ENCODE results near the gene MAT1A. TPM values are rescaled to one million over a fixed set of nuclear protein-coding genes. Genes with fewer than 3 reads are reported as not detected.

Gene MAT1A
- total and polyA plus RNA-seq, 2 donors from 2014 or later: 1.1 to 2.9 TPM

GRCh38 chr10:80296942-80297341 lies 7.5 kb upstream of the MAT1A start:
- H3K9me3 ChIP-seq (ENCODE audit: control insufficient read depth in 2 of 3, insufficient read depth in 1 of 3, low read length in 3 of 3): peaks cover 0 to 4% (median 2%) of the 10 kb centered on the region in 3 donors
- intact Hi-C loops (cut with DNase I): no loop called here

GRCh38 chr10:80292607-80293239 lies 3.3 kb upstream of the MAT1A start:
- H3K27me3 ChIP-seq (ENCODE audit: control insufficient read depth, insufficient read depth, low read length): no peaks in the 10 kb centered on the region
- no peak for TF ChIP-seq CTCF (IDR thresholded peaks at IDR 0.05; ENCODE audit: borderline replicate concordance, extremely low read depth, insufficient read depth)
- H3K27ac ChIP-seq (ENCODE audit: low read depth in 2 of 2, low read length in 2 of 2): no peak overlapping the region
- H3K9me3 ChIP-seq (ENCODE audit: control insufficient read depth in 2 of 3, insufficient read depth in 1 of 3, low read length in 3 of 3): peaks cover 0 to 4% (median 0%) of the 10 kb centered on the region in 3 donors
- H3K4me1 ChIP-seq (ENCODE audit: control insufficient read depth in 2 of 3, insufficient read depth in 2 of 3, low read depth in 1 of 3, low read length in 3 of 3): peaks cover 0 to 5% (median 2%) of the 10 kb centered on the region in 3 donors
- intact Hi-C loops (cut with DNase I): no loop called here
- no peak for FAIRE-seq
- no peak overlapping the region for H3K4me3 ChIP-seq (ENCODE audit: low read length in 3 of 3)
- H3K9ac ChIP-seq (ENCODE audit: low read length in 3 of 3): no peak overlapping the region
- H3K36me3 ChIP-seq (ENCODE audit: control insufficient read depth in 2 of 3, insufficient read depth in 3 of 3, low read length in 3 of 3): no peaks in the 10 kb centered on the region
- DNase-seq: peak in 1 of 5 donors; percentile 4

More at GRCh38 chr10:80296942-80297341, 7.5 kb upstream of the MAT1A start:
- no peak overlapping the region for H3K4me3 ChIP-seq (ENCODE audit: low read length in 3 of 3)
- no peak for TF ChIP-seq CTCF (IDR thresholded peaks at IDR 0.05; ENCODE audit: borderline replicate concordance, extremely low read depth, insufficient read depth)
- peaks cover 0 to 2% (median 0%) of the 10 kb centered on the region in 3 donors for H3K4me1 ChIP-seq (ENCODE audit: control insufficient read depth in 2 of 3, insufficient read depth in 2 of 3, low read depth in 1 of 3, low read length in 3 of 3)
- no peak overlapping the region for H3K27ac ChIP-seq (ENCODE audit: low read depth in 2 of 2, low read length in 2 of 2)
- DNase-seq (no peak), FAIRE-seq (no peak)
- no peak overlapping the region for H3K9ac ChIP-seq (ENCODE audit: low read length in 3 of 3)
- no peaks in the 10 kb centered on the region for H3K27me3 ChIP-seq (ENCODE audit: control insufficient read depth, insufficient read depth, low read length)
- H3K36me3 ChIP-seq (ENCODE audit: control insufficient read depth in 2 of 3, insufficient read depth in 3 of 3, low read length in 3 of 3): no peaks in the 10 kb centered on the region

- Histone ChIP-seq H3K4me3 (ENCODE audit: low read length in 3 of 3) (no peak overlapping the region), H3K9ac (ENCODE audit: low read length in 3 of 3) (peak overlapping the region in 1 of 3 donors; percentile 1), H3K9me3 (ENCODE audit: control insufficient read depth in 2 of 3, insufficient read depth in 1 of 3, low read length in 3 of 3) (no peaks in the 10 kb centered on the region), H3K27me3 (ENCODE audit: control insufficient read depth, insufficient read depth, low read length) (no peaks in the 10 kb centered on the region), H3K27ac (ENCODE audit: low read depth in 2 of 2, low read length in 2 of 2) (peak overlapping the region in 1 of 2 donors; percentile 3), H3K36me3 (ENCODE audit: control insufficient read depth in 2 of 3, insufficient read depth in 3 of 3, low read length in 3 of 3) (no peaks in the 10 kb centered on the region), H3K4me1 (ENCODE audit: control insufficient read depth in 2 of 3, insufficient read depth in 2 of 3, low read depth in 1 of 3, low read length in 3 of 3) (peaks cover 0 to 5% (median 2%) of the 10 kb centered on the region in 3 donors)
- TF ChIP-seq CTCF (IDR thresholded peaks at IDR 0.05; ENCODE audit: borderline replicate concordance, extremely low read depth, insufficient read depth): no peak
- FAIRE-seq (no peak), DNase-seq (peak in 2 of 5 donors; percentile 74 to 80)
- intact Hi-C loops (cut with DNase I): no loop called here
Measured at GRCh38 chr10:80290474-80291220, 1.2 kb upstream of the MAT1A start.

Data from kidney (tissue), 14 donors.